A204.1 (cell line): ENCODE results near the gene SPATA25.
"Not testable (repeated sequence)": the region's sequence is repeated elsewhere in the genome, so short reads cannot be mapped to it uniquely, and the experiment has no call there.

Experiments
- FAIRE-seq: peaks from 2 replicates; lab custom pipeline; 2012; peaks lifted over from hg19 to GRCh38; lab: Jason Lieb, UNC

The SPATA25 gene, protein sequence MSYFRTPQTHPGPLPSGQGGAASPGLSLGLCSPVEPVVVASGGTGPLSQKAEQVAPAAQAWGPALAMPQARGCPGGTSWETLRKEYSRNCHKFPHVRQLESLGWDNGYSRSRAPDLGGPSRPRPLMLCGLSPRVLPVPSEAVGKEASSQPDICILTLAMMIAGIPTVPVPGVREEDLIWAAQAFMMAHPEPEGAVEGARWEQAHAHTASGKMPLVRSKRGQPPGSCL

DNA sequence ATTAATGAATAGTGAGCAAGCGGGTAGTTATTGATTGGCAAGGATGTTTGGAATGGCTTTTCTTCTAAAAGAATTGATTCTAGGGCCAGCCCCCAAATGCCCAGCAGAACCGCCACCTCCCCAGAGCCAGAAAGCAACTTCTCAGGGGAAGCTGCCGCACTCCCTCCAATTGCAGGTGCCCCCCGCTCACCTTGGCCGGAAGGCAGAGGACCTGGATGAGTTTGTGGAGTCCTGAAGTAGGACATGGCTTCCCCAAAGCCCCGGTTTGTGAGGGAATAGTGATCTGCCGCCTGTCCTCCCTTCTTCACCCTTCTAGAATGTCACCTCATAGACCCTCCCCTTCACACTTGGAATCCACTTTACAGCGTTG lies at the start of gene SPATA25:
TSS of gene SPATA25 (minus strand) at position 277 of the 370 bp plus-strand sequence. CDS start at position 245, 32 bp downstream.
- no peak for FAIRE-seq

DNA sequence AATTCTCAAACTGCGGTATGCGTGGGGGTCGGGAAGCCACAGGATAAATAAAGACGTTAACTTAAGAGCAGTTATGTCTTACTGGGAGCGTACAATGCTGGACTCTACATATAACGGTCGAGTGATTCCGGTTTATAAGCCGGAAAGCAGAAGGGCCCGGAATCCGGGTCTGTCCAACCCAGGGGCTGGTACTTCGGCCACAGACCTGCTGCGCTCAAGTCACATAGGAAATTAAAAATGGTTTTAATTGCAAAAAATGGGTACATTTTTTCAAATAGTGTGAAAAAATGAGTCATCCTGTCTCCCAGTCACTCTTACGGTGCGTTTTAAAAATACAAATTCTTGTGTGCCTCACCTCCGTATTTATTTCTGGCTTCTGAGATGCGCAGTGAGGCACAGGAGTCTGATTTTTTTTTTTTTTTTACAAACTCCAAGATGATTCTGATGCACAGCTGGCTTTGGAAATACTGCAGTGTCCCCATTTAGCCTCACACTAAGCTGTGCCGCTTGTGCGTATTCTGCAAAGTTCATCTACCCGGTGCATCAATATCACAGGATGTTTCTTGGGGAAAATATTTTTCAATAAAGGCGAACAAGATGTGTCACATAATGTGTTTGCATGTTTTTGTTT lies 48.1 kb upstream of the SPATA25 start:
- FAIRE-seq = no peak

DNA sequence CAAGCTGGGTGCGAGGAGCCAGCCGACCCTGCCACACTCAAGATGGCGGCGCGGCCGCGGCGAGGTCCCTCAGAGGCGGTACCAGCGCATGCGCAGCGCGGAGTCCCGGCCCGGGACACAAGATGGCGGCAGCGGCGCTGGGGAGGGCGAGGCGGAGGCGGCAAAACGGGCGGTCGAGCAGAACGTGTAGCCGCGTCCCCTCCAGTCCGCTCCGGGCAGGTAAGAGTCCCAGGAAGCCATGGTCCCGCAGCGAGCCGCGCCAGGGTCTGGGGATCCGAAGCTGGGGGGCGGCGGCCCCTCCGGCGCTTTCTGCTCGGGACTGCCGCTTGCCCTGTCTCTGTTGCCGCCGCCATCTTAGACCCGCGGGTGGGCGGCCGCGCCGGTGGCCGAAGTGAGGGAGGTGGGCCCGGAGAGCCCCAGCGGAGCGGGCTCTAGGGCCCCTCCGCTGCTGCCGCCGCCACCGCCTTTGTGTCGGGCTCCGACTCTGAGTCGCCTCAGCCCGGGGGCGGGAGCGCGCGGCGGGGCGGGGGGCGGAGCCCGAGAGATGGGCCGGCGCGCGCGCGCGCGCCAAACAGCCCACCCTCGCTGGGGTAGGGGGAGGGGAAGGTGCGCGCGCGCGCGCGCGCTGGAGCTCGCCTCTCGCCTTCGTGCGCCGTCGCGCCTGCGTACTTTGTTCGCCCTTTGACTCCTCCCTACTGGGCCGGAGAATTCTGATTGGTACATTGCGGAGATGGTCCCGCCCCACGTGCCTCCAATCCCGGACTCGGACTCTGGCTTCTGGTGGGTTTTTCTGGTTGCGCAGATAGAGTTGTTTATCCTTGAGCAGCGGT lies 47.4 kb upstream of the SPATA25 start, which contains the start of gene PCIF1:
TSS of gene PCIF1 (plus strand) at position 98 of the 830 bp plus-strand sequence. CDS start 4,317 bp downstream, outside the sequence.
- FAIRE-seq = no peak

DNA sequence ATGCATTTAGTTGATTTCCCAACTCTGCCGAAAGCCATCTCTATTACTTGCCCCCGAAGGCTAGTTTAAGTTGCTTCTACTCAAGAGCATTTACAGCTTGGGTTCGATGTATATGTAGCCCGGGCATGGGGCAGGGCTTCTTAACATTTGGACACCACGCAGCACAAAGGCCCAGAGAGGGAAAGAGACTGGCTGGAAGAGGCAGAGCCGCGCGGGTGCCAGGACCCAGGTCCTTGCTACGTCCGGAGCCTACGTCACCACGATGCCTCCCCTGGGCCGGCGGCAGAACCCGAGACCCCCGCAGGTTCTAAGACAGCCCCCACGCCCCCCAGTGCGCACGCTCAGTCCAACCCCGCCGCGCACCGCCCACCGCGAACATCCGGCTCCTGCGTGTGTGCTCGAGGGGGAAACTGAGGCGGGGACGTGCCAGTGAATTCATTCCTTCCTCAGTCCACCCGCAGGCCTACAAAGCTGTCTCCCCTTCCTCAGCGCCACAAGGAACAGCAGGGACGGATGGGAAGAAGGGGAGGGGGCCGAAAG lies 46.7 kb upstream of the SPATA25 start:
- no peak for FAIRE-seq

DNA sequence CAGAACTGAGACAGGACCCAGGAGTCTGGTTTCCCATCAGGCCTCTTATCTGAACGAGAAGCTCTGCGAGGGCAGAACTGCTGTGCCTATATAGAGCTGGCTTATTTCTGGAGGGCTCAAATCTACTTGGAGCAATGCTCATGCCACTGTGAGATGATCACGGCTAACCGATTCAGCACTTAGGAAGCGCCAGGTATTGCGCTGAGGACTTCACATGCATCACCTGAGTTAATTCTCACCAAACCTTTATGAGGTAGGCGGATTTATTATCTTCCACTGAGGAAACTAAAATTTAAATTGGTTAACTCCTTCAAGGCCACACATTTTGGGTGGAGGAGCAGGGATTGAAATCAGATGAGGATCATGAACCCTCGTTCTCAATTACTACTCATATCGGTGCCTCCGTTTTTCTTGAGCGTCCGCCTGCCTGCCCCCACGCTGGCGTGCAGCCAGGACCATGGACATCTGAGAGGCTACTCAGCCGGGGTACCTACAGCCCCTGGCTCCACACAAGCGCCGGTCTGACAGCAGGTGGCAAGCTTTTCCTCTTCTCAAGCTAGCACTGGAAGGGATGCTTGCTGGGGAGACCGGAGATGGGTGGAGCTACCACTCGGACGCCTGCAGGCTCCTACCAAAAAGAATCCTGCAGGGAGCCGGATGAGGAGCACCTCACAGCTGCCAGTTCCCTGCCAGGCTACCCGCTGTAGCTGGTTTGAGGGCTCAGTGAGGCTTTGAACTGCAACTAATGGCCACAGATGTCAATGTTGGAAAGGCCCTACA lies 46.0 kb upstream of the SPATA25 start:
- FAIRE-seq = no peak

DNA sequence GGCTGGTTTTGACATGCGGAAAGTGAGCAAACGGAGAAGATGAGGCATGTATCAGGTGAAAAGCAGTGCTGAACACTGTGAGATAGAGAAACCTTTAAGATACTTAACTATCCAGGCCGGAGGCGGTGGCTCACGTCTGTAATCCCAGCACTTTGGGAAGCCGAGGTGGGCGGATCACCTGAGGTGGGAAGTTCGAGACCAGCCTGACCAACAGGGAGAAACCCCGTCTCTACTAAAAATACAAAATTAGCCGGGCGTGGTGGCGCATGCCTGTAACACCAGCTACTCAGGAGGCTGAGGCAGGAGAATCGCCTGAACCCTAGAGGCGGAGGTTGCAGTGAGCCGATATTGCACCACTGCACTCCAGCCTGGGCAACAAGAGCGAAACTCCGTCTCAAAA lies 44.3 kb upstream of the SPATA25 start:
- FAIRE-seq = not testable (repeated sequence)

DNA sequence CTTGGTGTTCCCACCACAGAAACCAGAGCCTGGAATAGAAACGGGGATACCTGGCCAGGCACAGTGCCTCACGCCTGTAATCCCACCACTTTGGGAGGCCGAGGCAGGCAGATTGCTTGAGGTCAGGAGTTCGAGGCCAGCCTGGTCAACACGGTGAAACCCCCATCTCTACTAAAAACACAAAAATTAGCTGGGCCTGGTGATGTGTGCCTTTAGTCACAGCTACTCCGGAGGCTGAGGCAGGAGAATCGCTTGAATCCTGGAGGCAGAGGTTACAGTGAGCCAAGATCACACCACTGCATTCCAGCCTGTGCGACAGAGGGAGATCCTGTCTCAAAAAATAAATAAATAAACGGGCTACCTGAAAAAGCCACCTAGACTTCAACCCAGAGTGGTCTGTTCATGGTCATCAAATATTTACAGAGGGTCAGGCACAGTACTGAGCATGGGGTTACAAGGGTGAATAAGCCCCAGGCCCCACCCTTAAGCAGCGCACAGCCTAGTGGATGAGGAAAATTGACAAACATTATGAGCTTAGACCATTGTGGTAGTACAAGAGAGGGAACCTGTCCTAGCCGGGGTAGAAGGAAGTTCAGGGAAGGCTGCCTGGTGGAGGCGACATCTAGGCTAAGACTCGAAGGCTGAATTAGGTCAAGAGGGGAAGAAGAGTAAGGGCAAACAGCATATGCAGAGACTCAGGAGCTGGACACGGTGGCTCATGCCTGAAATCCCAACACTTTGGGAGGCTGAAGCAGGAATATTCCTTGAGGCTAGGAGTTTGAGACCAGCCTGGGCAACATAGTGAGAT lies 39.9 kb upstream of the SPATA25 start:
- FAIRE-seq = no peak

DNA sequence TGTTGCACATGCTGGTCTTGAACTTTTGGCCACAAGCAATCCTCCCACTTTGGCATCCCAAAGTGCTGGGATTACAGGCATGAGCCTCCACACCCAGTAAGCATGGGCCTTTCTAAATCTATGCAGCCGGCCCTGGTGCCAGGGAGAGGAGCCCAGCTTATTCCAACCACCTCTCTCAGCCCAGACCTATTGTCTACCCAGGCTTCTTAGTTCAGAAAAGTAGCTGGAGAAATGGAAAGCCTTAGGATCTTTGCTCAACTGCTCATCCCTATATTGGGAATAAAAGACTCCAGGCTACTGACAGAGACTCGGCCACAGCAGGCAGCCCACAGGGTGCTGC lies 39.3 kb upstream of the SPATA25 start:
- FAIRE-seq = no peak

DNA sequence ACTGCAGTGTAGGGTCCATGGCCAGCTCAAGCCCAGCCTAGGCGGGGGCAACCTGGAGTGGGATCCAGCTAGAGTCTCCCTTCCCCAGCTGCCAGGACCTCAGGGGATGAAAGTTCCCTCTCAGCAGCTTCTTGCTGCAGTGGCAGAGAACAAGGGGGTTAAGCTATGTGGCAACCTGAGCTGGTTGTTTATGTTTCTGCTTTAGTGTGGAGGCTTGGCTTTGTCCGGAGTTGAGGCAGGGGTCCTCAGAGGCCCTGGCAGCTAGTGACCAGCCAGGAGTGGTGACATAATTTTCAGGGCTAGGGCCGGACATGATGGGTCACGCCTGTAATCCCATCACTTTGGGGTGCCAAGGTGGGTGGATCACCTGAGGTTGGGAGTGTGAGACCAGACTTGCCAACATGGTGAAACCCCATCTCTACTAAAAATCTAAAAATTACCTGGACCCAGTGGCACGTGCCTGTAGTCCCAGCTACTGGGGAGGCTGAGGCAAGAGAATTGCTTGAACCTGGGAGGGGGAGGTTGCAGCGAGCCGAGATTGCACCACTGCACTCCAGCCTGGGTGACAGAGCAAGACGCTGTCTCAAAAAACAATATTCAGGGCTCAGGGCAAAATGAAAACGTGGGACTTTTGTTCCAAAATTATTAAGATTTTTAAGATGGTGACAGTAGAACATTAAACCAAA lies 38.5 kb upstream of the SPATA25 start:
- no peak for FAIRE-seq

DNA sequence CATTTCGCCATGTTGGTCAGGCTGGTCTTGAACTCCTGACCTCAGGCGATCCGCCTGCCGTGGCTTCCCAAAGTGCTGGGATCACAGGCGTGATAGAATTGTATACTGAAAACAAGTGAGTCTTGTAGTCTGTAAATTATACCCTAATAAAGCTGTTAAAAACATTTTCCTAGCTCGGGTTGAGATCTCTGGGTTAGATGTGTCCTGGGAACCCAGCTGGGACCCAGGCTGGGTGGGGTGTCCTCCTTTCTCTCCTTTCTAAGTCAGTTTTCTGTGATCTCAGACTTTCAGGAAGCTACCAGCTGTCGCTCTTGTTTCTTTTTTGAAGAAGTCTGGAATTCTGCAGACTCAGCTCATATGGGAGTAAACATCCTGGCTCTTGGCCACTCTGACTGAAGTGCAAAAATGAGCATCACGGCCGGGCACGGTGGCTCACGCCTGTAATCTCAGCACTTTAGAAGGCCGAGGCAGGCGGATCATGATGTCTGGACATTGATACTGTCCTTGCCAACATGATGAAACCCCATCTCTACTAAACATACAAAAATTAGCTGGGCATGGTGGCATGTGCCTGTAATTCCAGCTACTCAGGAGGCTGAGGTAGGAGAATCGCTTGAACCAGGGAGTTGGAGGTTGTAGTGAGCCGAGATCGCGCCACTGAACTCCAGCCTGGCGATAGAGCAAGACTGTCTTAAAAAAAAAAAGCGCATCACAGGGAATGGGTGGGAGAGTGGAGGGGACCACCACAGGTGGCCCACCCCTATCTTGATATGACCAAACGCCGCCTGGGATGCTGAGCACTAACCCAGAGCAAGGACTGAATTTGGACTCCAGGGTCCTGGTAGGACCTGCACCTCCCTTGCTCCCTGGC lies 37.2 kb upstream of the SPATA25 start:
- FAIRE-seq = no peak

DNA sequence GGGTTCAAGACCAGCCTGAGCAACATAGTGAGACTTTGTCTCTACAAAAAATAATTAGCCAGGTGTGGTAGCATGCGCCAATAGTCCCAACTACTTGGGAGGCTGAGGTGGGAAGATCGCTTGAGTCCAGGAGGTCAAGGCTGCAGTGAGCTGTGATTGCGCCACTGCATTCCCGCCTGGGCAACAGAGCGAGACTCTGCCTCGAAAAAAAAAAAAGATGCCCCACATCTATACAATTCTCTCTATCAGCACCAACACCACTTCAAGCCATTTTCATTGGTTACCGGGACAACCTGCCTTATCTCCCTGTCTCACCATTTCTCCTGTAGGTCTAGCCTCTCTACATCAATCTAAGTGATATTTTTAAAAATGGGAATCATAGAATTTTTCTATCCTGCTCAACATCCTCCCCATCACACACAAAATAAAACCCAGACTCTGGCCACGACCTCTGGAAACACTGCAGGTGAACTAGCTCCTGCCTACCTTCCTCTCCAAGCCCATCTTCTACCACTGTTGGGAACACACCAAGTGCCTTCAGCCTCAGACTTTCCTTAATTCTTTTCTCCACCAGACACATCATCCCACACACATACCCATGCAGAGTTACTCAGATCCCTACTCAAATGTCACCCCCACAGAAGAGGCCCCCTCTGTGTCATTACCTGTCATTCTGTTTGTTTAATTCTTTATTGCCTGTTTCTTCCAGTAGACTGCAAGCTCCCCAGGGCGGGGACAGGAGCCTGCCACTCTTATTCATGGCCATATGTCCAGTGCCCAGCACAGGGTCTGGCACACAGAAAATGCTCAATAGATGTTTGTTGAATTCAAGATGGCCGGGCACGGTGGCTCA lies 34.1 kb upstream of the SPATA25 start:
- FAIRE-seq = no peak

DNA sequence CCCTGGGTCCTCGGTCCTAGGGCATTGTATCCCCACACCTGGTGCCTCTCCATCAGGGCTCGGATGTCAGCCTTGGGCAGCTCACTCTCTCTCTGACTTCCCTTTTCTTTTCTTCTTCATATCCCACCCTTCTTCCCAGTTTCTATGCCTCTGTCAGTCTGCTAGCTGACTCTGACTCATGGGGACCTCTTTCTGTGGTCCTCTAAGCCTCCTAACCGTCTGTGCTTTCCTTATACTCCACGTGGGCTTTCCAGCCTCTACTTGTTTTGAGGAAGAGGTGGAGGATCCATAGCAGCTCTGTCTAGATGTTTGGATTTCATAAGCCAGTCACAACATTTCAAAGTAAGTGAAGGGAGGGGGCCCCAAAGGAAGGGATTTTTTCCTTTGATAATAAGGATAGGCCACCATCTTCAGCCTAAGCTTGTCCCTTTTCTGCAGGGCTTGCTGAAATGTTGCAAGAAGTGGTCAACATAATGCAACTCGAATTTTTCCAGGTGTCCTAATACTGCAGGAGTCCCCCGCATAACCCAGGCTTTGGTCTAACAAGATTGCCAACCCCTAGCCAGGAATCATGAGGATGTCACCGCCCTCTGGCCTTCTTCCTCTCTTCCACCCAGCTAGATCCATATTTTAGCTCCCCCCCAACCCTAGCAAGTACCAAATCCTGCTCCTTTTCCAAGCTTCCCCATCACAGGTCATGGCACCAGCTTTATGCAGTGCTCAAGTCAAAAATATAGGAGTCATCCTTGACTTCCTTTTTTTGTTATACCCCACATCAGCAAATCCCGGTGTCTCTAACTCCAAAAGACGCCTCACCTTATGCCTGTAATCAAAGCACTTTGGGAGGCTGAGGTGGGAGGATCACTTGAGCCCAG lies 33.3 kb upstream of the SPATA25 start:
- FAIRE-seq = no peak

DNA sequence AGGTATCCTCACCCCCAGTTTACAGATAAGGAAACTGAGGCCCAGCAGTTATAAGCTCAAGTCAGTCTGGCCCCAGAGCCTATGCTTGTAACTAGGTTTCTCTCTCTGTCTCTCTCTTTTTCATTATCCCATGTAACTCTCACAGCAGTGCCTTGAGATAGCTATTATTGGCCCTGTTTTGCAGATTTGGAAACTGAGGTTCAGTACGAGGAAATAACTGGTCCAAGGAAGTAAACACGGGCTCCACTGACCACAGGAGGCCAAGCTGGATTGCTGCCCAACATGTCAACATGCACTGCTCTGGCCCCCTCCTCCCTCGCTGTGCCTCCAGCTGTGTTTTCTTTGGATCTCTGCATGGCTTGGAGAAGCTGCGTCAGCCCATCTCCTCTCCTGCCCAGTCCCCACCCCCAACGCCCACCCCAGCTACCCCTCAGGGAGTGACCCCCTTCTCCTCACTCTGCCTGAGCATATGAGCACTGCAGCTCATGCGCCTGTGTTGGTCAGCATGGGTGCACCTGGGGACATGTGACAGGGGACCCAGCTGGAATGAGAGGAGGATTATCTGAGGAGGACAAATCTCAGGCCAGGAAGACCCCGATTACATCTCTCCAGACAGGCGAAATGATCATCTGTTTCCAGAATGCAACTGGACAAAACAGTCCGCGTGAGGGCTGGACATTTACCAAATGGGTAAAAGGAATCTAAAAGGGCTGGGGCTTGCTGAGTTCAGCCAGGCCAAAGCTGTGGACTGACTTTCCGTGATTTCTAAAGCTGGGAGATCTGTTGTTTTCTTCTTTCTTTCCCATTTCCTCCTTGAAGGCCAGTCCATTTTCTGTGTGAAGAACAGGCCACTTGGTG lies 32.3 kb upstream of the SPATA25 start:
- no peak for FAIRE-seq

DNA sequence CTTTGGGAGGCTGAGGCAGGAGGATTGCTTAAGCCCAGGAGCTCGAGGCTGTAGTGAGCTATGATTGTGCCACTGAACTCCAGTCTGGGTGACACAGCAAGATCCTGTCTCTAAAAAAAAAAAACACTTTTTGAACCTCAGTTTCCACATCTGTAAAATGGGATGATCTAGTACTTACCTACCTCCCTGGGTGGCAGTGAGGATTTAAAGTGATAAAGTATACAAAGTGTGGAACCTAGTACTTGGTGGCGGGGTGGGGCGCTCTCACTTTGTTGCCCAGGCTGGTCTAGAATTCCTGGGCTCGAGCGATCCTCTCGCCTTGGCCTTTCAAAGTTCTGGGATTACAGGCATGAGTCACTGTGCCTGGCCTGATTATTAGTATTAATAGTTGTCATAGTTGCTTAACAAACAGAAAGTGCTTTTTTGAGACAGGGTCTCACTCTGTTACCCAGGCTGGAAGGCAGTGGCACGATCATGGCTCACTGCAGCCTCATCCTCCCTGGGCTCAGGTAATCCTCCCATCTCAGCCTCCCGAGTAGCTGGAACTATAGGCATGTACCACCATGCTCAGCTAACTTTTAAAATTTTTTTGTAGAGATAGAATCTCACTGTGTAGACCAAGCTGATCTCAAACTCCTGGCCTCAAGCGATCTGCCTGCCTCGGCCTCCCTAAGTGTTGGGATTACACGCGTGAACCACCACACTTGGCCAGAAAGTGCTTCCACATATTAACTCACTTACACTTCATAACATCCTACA lies 31.5 kb upstream of the SPATA25 start:
- no peak for FAIRE-seq

DNA sequence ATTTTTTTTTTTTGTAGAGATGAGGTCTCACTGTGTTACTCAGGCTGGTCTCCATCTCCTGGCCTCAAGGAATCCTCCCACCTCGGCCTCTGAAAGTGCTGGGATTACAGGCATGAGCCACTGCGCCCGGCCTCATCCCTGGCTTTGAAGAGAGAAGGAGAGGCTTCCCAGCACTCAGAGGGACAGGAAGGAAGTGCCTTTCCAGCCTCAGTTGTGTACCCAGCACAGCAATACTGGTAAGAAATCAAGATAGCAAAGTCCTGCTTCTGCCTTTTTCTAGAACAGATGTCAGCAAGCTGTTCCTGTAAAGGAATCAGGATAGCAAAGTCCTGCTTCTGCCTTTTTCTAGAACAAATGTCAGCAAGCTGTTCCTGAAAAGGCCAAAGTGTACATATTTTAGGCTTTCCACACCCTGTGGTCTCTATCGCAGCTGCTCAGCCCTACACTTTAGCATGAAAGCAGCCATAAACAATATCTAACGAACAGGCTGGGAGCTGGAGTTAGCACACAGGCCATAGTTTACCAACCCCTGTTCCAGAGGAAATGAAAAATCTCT lies 30.8 kb upstream of the SPATA25 start:
- FAIRE-seq = no peak

DNA sequence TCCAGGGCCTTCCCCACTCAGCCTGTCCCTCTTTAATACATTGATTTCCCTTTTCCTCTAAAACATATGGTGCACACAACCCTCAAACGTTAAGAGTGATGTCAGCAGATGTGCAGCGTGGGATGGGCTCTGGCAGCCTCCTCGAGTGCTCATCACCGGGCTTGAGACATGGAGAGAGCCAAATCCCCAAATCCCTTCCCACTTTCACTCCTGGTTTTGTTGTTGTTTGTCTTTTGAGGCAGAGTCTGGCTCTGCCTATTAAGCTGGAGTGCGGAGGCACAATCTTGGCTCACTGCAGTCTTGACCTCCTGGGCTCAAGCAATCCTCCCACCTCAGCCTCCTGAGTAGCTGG lies 30.3 kb upstream of the SPATA25 start:
- FAIRE-seq = no peak
